AG04449 (cell line): ENCODE measurements around the gene IL1B.
"Not testable (repeated sequence)": the region's sequence is repeated elsewhere in the genome, so short reads cannot be mapped to it uniquely, and the experiment has no call there.

Experiments used
- CTCF ChIA-PET: fragments of 350-600 bp; formaldehyde crosslinking; extraction: SDS; loops from one replicate; lab custom pipeline; 2021; ENCODE audit warnings: antibody characterized with exemption; lab: Yijun Ruan, JAX
- POLR2A ChIA-PET: fragments of 400-600, 350-600 bp; formaldehyde crosslinking; extraction: SDS; loops from one replicate; lab custom pipeline; 2020; ENCODE audit warnings: antibody characterized with exemption, inconsistent platforms; lab: Yijun Ruan, JAX
- DNase-seq: peaks from one replicate; pipeline ENCODE4 v3.0.0-alpha.2; 2010; ENCODE audit warnings: low read depth, low spot score
- H3K4me3 ChIP-seq: 2 replicates; pipeline ENCODE4 v1.5.1; 2011; ENCODE audit warnings: low read depth, mild to moderate bottlenecking, control low read depth, low read length
- TF ChIP-seq, protein P1 (sequence below): IDR thresholded peaks from one replicate; pipeline ENCODE4 v1.5.1; 2011; ENCODE audit warnings: mild to moderate bottlenecking, moderate library complexity, low read length, control low read depth, inconsistent platforms; ENCODE audit not compliant: insufficient read depth; ENCODE audit errors: missing control alignments

The IL1B gene

DNA sequence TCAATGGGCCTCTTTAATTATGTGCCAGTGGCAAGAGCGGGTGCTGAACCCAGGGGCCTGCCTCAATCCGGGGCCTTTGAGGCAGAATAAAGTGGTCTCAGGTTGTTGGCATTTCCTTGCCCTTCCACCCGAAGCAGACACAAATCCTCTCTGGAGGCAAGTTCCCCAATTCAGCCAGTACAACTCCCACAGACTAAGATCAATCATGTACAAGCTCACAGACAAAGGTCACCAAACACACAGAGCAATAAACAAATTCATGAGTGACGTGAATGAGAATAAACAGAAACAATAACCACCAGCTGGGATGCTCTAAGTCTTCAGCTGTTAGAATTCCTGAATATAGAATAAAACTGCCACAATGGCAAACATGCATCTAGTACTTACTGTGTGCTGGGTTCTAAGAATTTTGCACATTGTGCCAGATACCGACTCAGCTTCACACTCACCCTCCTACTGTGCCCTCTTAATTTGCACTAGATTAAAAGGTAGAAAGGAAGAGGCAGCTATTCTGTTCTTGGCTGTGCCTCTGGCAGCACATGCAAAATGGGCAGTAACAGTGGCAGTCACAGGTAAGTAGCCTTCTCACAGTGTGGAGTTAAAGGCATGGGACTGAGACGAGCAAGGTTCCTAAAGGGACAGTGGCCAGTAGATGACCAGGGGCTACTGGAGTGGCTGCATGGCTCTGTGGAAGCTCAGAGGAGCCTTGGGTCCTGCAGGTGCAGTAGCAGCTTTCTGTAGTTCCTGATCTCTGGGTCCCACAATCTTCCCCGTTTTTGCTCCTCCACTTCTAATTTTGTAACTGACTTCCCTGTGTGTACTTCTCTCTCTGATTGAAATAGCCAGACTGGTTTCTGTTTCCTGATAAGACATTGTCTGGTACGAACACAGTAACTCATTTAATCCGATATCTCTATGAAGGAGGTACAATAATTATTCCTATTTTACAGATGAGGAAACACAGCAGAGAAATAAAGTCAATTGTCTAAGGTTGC is 34.6 kb upstream of the IL1B start:
- CTCF ChIA-PET = no interaction called here
- DNase-seq = no peak
- TF ChIP-seq, protein P1, sequence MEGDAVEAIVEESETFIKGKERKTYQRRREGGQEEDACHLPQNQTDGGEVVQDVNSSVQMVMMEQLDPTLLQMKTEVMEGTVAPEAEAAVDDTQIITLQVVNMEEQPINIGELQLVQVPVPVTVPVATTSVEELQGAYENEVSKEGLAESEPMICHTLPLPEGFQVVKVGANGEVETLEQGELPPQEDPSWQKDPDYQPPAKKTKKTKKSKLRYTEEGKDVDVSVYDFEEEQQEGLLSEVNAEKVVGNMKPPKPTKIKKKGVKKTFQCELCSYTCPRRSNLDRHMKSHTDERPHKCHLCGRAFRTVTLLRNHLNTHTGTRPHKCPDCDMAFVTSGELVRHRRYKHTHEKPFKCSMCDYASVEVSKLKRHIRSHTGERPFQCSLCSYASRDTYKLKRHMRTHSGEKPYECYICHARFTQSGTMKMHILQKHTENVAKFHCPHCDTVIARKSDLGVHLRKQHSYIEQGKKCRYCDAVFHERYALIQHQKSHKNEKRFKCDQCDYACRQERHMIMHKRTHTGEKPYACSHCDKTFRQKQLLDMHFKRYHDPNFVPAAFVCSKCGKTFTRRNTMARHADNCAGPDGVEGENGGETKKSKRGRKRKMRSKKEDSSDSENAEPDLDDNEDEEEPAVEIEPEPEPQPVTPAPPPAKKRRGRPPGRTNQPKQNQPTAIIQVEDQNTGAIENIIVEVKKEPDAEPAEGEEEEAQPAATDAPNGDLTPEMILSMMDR = no peak
- POLR2A ChIA-PET = no interaction called here
- no peak overlapping the region for H3K4me3 ChIP-seq

DNA sequence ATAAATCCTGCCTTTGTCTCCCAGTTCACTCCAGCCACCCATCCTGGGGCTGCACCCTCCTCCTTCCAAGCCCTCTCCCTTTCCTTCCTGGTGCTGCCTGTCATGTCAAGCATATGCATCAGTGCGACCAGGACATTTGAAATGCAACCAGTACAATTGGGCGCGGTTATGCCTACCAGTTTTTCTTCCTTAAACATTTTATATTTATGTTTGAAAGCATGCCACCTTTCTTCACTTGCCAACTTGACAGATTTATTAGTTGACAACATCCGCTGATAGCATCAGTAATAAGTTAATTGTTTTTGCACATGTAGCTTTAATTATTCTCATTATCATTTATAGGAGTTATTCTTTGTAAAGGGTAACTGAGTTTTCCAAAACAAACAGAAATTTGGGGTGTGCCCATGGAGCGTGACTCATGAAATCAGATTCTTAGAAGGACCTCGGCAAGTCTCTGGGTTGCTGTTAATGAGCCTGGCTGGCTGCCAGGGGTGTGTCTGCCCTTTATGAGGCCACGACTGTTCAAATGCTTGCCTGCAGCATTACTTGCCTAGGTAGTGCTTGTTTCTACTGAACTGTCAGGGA is 32.8 kb upstream of the IL1B start:
- POLR2A ChIA-PET = no interaction called here
- TF ChIP-seq, protein P1 = no peak
- DNase-seq = peak; percentile 14
- CTCF ChIA-PET = no interaction called here
- no peak overlapping the region for H3K4me3 ChIP-seq

DNA sequence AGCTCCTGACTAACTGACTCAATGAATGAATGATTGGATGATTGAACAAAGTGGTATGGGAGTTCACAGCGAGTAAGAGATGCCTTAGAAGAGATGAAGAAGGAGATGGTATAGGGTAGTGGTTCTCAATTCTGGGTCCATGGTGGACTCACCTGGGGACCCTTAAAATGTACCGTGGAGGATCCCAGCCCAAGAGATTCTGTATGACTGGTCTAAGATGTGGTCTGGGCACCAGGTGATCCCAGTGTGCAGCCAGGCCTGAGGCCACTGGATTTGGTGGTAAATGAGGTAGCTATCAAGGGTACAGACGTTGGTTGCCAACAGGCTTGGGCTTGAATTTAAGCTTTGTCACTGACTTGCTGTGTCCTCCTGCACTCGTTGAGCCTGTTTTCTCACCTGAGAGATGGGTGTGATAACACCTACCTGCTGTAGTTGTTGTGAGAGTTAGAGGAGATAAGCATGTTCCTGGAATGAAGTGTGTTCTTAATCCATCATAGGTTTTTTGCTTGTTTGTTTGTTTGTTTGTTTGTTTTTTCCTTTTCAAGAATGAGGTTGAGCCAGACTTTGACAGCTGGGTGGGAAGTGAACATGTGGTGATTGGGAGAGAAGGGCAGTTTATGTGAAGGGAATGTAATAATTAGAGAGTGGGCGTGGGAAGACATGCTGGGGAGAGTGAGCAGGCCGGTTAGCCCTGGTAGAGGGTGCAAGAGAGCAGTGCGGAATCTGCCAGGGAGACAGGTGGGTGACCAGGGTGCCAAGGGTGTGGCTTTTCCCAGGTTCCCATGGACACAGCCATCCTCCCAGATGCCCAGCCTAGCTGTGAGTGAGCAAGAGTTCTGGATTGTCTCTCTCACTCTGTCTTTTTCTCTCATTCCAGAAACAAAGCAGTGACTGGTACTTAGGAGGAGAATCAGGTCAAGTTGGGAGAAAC is 31.4 kb upstream of the IL1B start:
- ChIA-PET CTCF (interaction anchor here (1.0 kb wide), 1 partner anchor 17 kb away, joined by 4 read pairs; no protein-coding TSS in a partner anchor), POLR2A (interaction anchor here (0.8 kb wide), 1 partner anchor 11 kb away, joined by 3 read pairs; no protein-coding TSS in a partner anchor)
- no peak overlapping the region for H3K4me3 ChIP-seq
- no peak for DNase-seq
- TF ChIP-seq, protein P1 = no peak

DNA sequence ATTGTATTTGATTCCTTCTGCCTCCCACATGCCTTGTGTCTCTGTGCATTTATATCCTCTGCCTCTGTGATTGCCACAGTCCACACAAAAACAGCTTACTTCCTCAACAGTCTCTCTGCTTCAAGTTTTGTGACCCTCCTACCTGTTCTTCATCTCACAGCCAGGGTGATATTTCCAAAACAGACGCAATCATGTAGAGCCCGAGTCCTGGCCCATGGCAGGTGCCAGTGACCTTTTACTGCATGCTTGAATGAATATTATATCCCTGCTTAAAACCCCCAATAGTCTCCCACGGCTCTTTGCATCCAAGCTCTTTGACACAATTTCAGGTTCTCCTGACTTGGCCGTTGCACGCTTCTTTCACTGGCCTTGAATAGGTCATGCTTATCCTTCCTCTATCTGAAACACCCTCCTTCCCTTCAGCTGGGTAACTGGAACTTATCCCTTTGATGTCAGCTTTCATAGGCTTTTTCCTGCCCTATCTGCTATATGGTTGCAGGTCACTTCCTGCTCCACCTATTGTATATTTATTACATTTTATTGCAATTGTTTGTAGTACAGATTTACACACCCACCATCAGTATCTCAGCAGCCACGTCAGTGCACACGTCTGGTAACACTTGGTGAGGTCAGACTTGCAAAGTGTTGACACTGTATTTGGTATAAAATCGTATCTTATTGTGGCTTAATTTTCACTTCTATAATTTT is 29.7 kb upstream of the IL1B start:
- no peak overlapping the region for H3K4me3 ChIP-seq
- POLR2A ChIA-PET = no interaction called here
- TF ChIP-seq, protein P1 = no peak
- no peak for DNase-seq
- CTCF ChIA-PET = no interaction called here

DNA sequence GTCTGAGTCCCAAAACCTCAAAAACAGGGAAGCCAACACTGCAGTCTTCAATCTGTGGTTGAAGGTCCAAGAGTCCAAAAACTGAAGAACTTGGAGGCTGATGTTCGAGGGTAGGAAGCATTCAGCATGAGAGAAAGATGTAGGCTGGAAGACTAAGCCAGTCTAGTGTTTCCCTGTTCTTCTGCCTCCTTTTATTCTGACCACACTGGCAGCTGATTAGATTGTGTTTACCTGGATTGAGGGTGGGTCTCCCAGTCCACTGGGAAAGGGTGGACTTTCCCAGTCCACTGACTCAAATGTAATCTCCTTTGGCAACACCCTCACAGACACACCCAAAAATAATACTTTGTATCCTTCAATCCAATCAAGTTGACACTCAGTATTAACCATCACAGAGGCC is 27.5 kb upstream of the IL1B start:
- H3K4me3 ChIP-seq = no peak overlapping the region
- TF ChIP-seq, protein P1 = no peak
- ChIA-PET CTCF (no interaction called here), POLR2A (no interaction called here)
- no peak for DNase-seq

DNA sequence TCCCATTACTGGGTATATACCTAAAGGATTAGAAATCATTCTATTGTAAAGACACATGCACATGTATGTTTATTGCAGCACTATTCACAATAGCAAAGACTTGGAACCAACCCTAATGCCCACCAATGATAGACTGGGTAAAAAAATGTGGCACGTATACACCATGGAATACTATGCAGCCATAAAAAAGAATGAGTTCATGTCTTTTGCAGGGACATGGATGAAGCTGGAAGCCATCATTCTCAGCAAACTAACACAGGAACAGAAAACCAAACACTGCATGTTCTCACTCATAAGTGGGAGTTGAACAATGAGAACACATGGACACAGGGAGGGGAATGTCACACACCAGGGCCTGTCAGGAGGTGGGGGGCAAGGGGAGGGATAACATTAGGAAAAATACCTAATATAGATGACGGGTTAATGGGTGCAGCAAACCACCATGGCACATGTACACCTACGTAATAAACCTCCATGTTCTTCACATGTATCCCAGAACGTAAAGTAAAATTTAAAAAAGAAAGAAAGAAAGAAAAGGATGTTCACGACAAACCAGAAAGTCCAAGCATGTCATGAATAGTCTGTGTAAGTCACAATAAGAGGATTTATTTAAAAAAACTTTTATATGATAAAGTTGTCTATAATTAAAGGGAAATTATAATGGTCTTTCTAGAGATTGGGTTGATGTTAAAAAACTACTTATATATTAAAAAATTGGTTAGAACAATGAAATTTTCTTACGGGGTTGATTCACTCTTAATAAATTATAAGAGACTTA is 23.0 kb upstream of the IL1B start:
- DNase-seq, H3K4me3 ChIP-seq, POLR2A ChIA-PET: not testable (repeated sequence)
- CTCF ChIA-PET = interaction anchor here (0.6 kb wide), 1 partner anchor 532 kb away, joined by 3 read pairs; no protein-coding TSS in a partner anchor
